H9 (cell line): ENCODE results near the gene CTNNA3. TPM values are rescaled to one million over a fixed set of nuclear protein-coding genes. Genes with fewer than 3 reads are reported as not detected.
A peak's percentile ranks its signal among the peaks of the same experiment; 100 is the strongest.

Experiments used
- DNase-seq: peaks from one replicate; pipeline ENCODE4 v3.0.0-alpha.2; 2017
- H2AFZ ChIP-seq: one replicate; pipeline ENCODE4 v1.6.1; 2013; ENCODE audit warnings: mild to moderate bottlenecking, low read length, control low read depth, moderate library complexity
- H2AK5ac ChIP-seq: 2 replicates; pipeline ENCODE4 v1.6.1; 2013; ENCODE audit warnings: low read length, control low read depth, mixed read lengths; ENCODE audit not compliant: insufficient read length
- H2BK120ac ChIP-seq: one replicate; pipeline ENCODE4 v1.6.1; 2013; ENCODE audit warnings: low read depth, mild to moderate bottlenecking, low read length, control low read depth, inconsistent platforms; ENCODE audit not compliant: poor library complexity, severe bottlenecking
- H2BK12ac ChIP-seq: 2 replicates; pipeline ENCODE4 v1.6.1; 2013; ENCODE audit warnings: low read length, control low read depth, mixed read lengths, low read depth; ENCODE audit not compliant: insufficient read length
- H2BK15ac ChIP-seq: 2 replicates; pipeline ENCODE4 v1.6.1; 2013; ENCODE audit warnings: low read depth, low read length, control low read depth
- H2BK20ac ChIP-seq: one replicate; pipeline ENCODE4 v1.6.1; 2013; ENCODE audit warnings: low read depth, mild to moderate bottlenecking, low read length, control low read depth, inconsistent platforms; ENCODE audit not compliant: poor library complexity, severe bottlenecking
- H2BK5ac ChIP-seq: 2 replicates; pipeline ENCODE4 v1.6.1; 2013; ENCODE audit warnings: low read length, control low read depth, mixed read lengths; ENCODE audit not compliant: insufficient read length
- H3K14ac ChIP-seq: 2 replicates; pipeline ENCODE4 v1.6.1; 2013; ENCODE audit warnings: low read length, control low read depth; ENCODE audit not compliant: insufficient read depth
- H3K18ac ChIP-seq: 2 replicates; pipeline ENCODE4 v1.6.1; 2013; ENCODE audit warnings: low read depth, mild to moderate bottlenecking, mixed read lengths, low read length, control low read depth; ENCODE audit not compliant: insufficient read length
- H3K23ac ChIP-seq: 2 replicates; pipeline ENCODE4 v1.6.1; 2013; ENCODE audit warnings: low read length, control low read depth, mixed read lengths, low read depth; ENCODE audit not compliant: insufficient read length
- H3K23me2 ChIP-seq: 2 replicates; pipeline ENCODE4 v1.6.1; 2013; ENCODE audit warnings: low read depth, mild to moderate bottlenecking, mixed read lengths, low read length, control low read depth; ENCODE audit not compliant: insufficient read length, poor library complexity, severe bottlenecking
- H3K27ac ChIP-seq: 2 replicates; pipeline ENCODE4 v1.5.1; 2013; ENCODE audit warnings: low read length, control low read depth, mixed read lengths, low read depth; ENCODE audit not compliant: insufficient read length
- H3K27me3 ChIP-seq: 2 replicates; pipeline ENCODE4 v1.6.1; 2013; ENCODE audit warnings: low read length, control low read depth, inconsistent platforms; ENCODE audit not compliant: insufficient read depth
- H3K4ac ChIP-seq: 2 replicates; pipeline ENCODE4 v1.6.1; 2013; ENCODE audit warnings: low read depth, mild to moderate bottlenecking, control low read depth, inconsistent platforms, low read length, moderate library complexity
- H3K4me1 ChIP-seq: 2 replicates; pipeline ENCODE4 v1.6.1; 2013; ENCODE audit warnings: low read length, control low read depth, inconsistent platforms; ENCODE audit not compliant: insufficient read depth
- H3K4me2 ChIP-seq: 2 replicates; pipeline ENCODE4 v1.6.1; 2013; ENCODE audit warnings: low read length, control low read depth, mixed read lengths; ENCODE audit not compliant: insufficient read length, insufficient read depth
- H3K56ac ChIP-seq: 2 replicates; pipeline ENCODE4 v1.6.1; 2013; ENCODE audit warnings: low read depth, mild to moderate bottlenecking, mixed read lengths, low read length, control low read depth; ENCODE audit not compliant: insufficient read length
- H3K79me1 ChIP-seq: 2 replicates; pipeline ENCODE4 v1.6.1; 2013; ENCODE audit warnings: low read depth, mild to moderate bottlenecking, moderate library complexity, low read length, control low read depth, inconsistent platforms; ENCODE audit not compliant: insufficient read depth, poor library complexity, severe bottlenecking
- H3K79me2 ChIP-seq: 2 replicates; pipeline ENCODE4 v1.6.1; 2013; ENCODE audit warnings: low read length, control low read depth, inconsistent platforms; ENCODE audit not compliant: insufficient read depth
- H3K9ac ChIP-seq: 2 replicates; pipeline ENCODE4 v1.6.1; 2013; ENCODE audit warnings: low read length, control low read depth, mixed read lengths; ENCODE audit not compliant: insufficient read length; ENCODE audit errors: extremely low read depth
- H3K9me3 ChIP-seq: one replicate; pipeline ENCODE4 v1.6.1; 2013; ENCODE audit warnings: low read depth, low read length, inconsistent platforms; ENCODE audit not compliant: control insufficient read depth
- H3T11ph ChIP-seq: one replicate; pipeline ENCODE4 v1.6.1; 2013; ENCODE audit warnings: mild to moderate bottlenecking, low read length, control low read depth, inconsistent platforms
- H4K20me1 ChIP-seq: one replicate; pipeline ENCODE4 v1.6.1; 2013; ENCODE audit not compliant: control insufficient read depth, insufficient read length, insufficient read depth
- H4K5ac ChIP-seq: 2 replicates; pipeline ENCODE4 v1.6.1; 2013; ENCODE audit warnings: low read depth, mild to moderate bottlenecking, mixed read lengths, low read length, control low read depth; ENCODE audit not compliant: insufficient read length
- H4K8ac ChIP-seq: replicated peaks from 2 replicates; pipeline ENCODE4 v1.6.1; 2013; ENCODE audit warnings: low read length, control low read depth, mixed read lengths, low read depth; ENCODE audit not compliant: insufficient read length
- H4K91ac ChIP-seq: 2 replicates; pipeline ENCODE4 v1.6.1; 2013; ENCODE audit warnings: low read depth, mild to moderate bottlenecking, moderate library complexity, mixed read lengths, low read length, control low read depth; ENCODE audit not compliant: insufficient read length
- H3K27ac Mint-ChIP-seq, 3 experiments: 2 replicates in 2 of 3; 3 replicates in 1 of 3; pipeline ENCODE4 v1.8.0; 2020 to 2021; ENCODE audit warnings: mixed read lengths in 3 of 3, mild to moderate bottlenecking in 1 of 3, moderate library complexity in 1 of 3
- H3K27me3 Mint-ChIP-seq: 2 replicates; pipeline ENCODE4 v1.8.0; 2021; ENCODE audit warnings: low read depth, mild to moderate bottlenecking, moderate library complexity, mixed read lengths
- H3K36me3 Mint-ChIP-seq, 3 experiments: 2 replicates in 2 of 3; 3 replicates in 1 of 3; pipeline ENCODE4 v1.8.0; 2020 to 2021; ENCODE audit warnings: low read depth in 3 of 3, mixed read lengths in 3 of 3; ENCODE audit not compliant: insufficient read depth in 1 of 3
- H3K4me1 Mint-ChIP-seq, 2 experiments: 2 replicates each; pipeline ENCODE4 v1.8.0; 2020; ENCODE audit warnings: mixed read lengths in 2 of 2
- H3K4me3 Mint-ChIP-seq, 2 experiments: 2 replicates in 1 of 2; 3 replicates in 1 of 2; pipeline ENCODE4 v1.8.0; 2020 to 2021; ENCODE audit warnings: mild to moderate bottlenecking in 2 of 2, mixed read lengths in 2 of 2, moderate library complexity in 1 of 2
- H3K9me3 Mint-ChIP-seq, 2 experiments: 2 replicates in 1 of 2; 3 replicates in 1 of 2; pipeline ENCODE4 v1.8.0; 2020; ENCODE audit warnings: mild to moderate bottlenecking in 2 of 2, mixed read lengths in 2 of 2, moderate library complexity in 1 of 2
- CTCF ChIP-seq: fragments of 200-600 bp; sonication (generic); conservative IDR thresholded peaks from 3 replicates; pipeline ENCODE4 v1.8.0; 2021; ENCODE audit warnings: antibody characterized with exemption, mild to moderate bottlenecking
- WGBS: extraction: QIAGEN DNeasy Blood & Tissue Kit; methylation state at CpG from one replicate; pipeline ENCODE4 v1.1.7; 2013; ENCODE audit warnings: missing lambda C conversion rate, low lambda C conversion rate, mixed read lengths; ENCODE audit not compliant: insufficient read length; ENCODE audit errors: extremely low coverage; 5-methylcytosine and 5-hydroxymethylcytosine counted together
- long read RNA-seq: library from polyadenylated mRNA; unstranded; transcript quantifications from one replicate; pipeline ENCODE4 v2.0.0, GENCODE V29; 2020
- total RNA-seq: library from RNA; stranded (reverse); gene quantifications from 2 replicates; pipeline ENCODE4 v1.2.1, GENCODE V29; 2021

CTNNA3 gene
- total RNA-seq: 2.3 and 3.3 TPM in 2 replicates
- long read RNA-seq, partial matches to known transcripts: 0 of 5 reads
- long read RNA-seq, other reads (novel, unspliced or antisense): 5 of 5 reads

DNA sequence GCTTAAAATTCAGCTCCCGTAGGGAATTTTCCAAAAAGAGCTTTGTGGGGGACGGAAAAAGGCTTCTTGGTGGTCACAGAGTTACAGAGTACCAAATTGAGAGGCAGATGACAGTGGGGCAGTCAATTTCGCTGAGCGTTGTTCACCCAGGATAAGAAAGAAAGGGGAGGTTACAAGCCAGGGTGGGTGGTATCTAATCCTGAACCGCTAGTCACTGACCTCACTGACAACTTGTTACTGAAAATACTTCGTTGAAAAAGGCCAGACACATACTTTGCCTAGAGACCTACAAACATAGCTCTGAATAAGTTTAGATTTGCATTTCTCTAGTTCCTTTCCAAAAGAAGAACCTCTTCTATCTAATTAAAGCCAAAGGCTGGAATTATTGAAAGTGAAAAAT is at the start of gene CTNNA3:
CTNNA3 (minus strand) TSS at position 167 of the 400 bp plus-strand sequence.
- no peak for DNase-seq

More for the DNA sequence above, at the start of gene CTNNA3:
- Histone ChIP-seq H3K23me2 (no peaks in the 10 kb centered on the region), H3K18ac (no peak within 1 kb of the TSS), H3K14ac (no peak within 1 kb of the TSS), H3K23ac (no peak within 1 kb of the TSS), H3K79me2 (no peaks in the 10 kb centered on the region), H3K4ac (no peak within 1 kb of the TSS), H3K56ac (no peak within 1 kb of the TSS), H3T11ph (no peak within 1 kb of the TSS), H4K20me1 (no peaks in the 10 kb centered on the region), H3K27ac (no peak within 1 kb of the TSS), H2BK15ac (no peak within 1 kb of the TSS), H3K4me1 (no peaks in the 10 kb centered on the region), H3K4me2 (no peak within 1 kb of the TSS), H3K9ac (no peak within 1 kb of the TSS), H4K5ac (no peak within 1 kb of the TSS), H3K9me3 (no peaks in the 10 kb centered on the region), H4K91ac (no peak within 1 kb of the TSS), H2BK5ac (no peak within 1 kb of the TSS), H2AK5ac (no peak within 1 kb of the TSS), H4K8ac (no peak within 1 kb of the TSS), H2BK12ac (no peak within 1 kb of the TSS), H3K79me1 (no peaks in the 10 kb centered on the region), H3K27me3 (no peaks in the 10 kb centered on the region), H2BK120ac (no peak within 1 kb of the TSS), H2BK20ac (no peak within 1 kb of the TSS), H2AFZ (no peak within 1 kb of the TSS)
- peaks cover 3 to 14% (median 11%) of the 10 kb centered on the region in 3 experiments; a peak in 6 of 7 replicates for H3K36me3 Mint-ChIP-seq
- H3K27ac Mint-ChIP-seq: peak within 1 kb of the TSS in 1 of 3 experiments; percentile 71; a peak in 1 of 7 replicates
- no peak for TF ChIP-seq CTCF
- no peaks in the 10 kb centered on the region for H3K27me3 Mint-ChIP-seq
- no CpG with 5 or more reads among the region's 6 CpGs for WGBS
- peaks cover 18 to 21% of the 10 kb centered on the region in 2 experiments for H3K9me3 Mint-ChIP-seq
- no peaks in the 10 kb centered on the region for H3K4me1 Mint-ChIP-seq
- H3K4me3 Mint-ChIP-seq: no peak within 1 kb of the TSS
